K562 treated with DMSO at 1 percent for 48 hours (cell line): ENCODE measurements around the gene NARF. TPM values are rescaled to one million over a fixed set of nuclear protein-coding genes. Genes with fewer than 3 reads are reported as not detected.

Experiments
- total RNA-seq: library from RNA; unstranded; fragments of 300-600 nt; gene quantifications from 2 replicates; pipeline ENCODE4 v1.2.3, GENCODE V29; 2022; ENCODE audit warnings: low replicate concordance; ENCODE audit errors: extremely low read depth

NARF gene
- total RNA-seq, result 1,021 TPM in 1 of 2 replicates, not detected in the other

DNA sequence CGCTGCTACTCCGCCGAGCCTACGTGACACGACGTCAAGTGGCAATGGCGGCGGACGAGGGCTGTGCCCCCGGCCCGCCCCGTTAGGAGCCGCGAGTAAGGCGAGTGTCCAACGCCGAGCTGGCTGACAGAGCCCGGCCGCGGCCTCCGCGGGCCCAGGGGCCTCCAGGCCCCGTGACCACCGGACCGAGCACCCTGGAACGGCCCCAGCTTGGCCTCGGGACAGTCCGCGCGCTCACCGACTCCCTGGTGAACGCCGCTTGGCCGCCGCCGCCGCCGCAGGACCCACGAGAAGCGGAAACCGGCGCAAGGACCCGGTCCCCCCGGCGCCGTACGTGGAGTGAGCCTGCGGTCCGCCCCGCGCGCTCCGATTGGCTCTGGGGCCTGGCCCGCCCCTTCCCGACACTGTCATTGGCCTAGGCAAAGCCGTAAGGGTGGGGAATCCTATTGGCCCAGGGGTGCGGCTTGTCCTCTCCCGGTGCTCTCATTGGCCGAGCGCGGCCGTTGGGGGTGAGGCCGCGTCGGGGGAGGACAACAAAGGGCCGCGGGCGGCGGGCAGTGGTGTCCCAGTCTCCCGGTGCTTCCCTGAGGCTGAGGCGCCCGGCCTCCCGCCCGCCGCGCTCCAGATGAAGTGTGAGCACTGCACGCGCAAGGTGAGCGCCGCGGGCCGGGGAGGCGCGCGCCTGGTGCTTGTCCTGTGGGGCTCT, at the start of gene NARF:
TSS of gene NARF (plus strand) at position 563 of the 706 bp plus-strand sequence. CDS start at position 626, 63 bp downstream.

DNA sequence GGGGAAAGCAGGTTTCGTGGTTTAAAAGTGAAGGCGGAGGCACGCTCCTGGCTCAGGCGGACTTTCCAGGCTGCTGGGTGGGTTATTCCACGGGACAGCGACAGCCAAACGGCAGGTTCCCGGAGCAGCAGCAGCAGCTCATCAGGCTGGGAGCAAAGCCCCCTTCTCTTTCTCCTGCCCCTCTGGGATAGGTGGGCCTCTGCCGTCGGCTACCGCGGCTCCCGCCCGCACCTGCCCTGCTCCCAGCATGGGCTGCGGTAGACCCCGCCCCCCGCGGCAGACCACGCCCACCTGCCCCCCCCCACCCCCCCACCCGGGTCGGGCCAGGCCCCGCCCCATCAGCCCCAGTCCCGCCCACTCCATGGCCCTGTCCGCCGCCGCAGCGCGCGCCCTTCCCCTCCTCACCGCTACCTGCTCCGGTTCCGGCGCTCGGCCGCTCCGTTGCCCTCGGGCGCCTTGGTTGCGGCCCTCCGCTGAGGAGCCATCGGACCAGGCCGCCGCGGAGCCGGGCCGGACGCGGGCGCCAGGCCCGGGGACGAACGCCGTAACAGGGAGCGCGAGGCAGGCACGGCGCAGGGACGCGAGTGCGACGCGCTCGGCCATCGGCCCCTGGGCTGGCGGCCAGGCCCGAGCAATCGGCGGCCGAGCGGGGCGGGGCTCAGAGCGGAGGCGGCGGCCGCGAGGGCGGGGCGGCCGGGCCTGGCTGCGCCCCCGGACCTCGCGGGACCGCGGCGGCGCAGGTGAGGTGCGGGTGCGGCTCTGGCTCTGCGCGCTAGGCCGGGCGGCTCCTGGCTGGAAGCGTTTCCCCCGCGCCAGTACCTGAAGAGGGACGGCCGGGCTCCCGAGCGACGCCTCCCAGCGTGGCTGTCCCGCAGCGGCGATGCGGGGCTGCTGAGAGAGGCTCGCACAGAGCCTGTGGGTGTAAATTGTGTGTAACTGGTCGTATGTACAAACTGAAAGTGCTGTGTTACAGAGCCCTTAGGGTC, 40.2 kb upstream of the NARF start, which contains the start of the genes HEXD and OGFOD3:
TSS of gene HEXD (plus strand) at position 347 of the 986 bp plus-strand sequence. CDS start 1,453 bp downstream, outside the sequence.
TSS of gene OGFOD3 (minus strand) at position 586 of the 986 bp plus-strand sequence. CDS start at position 485, 101 bp downstream.

DNA sequence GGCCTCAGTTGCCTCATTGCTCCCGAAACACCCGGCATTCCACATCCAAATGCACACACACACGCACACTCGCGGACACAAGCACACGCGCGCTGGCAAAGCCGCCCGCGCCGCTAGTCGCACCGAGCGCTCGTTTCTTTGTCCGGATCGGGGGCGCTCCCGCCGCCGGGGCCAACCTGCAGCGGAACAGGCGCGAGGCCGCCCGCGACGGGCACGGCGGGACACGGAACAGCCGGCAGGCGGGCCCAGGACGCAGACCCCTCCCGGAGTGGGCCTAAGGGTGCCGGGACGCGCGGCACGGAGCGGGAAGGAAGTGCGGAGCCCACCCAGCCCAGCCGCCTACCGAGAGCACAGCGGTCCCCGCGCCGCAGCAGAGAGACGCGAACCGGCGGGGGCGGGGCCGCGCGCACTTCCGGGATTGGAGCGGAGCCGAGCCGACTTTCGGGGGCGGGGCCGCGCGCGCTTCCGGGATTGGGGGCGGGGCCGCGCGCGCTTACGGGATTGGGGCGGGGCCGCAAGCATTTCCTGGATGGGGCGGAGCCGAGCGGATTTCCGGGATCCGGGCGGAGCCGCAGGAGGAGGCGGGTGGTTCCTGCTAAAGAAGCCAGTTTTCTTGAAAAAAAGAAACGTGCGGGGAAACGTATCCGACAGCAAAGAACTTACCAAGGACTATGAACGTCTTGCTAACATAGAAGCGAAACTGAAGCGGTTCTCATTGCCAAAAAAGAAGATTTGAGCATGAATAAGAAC, 8.0 kb upstream of the NARF start, which contains the start of gene CYBC1:
TSS of gene CYBC1 (minus strand) at position 396 of the 750 bp plus-strand sequence. CDS start 1,498 bp downstream, outside the sequence.

DNA sequence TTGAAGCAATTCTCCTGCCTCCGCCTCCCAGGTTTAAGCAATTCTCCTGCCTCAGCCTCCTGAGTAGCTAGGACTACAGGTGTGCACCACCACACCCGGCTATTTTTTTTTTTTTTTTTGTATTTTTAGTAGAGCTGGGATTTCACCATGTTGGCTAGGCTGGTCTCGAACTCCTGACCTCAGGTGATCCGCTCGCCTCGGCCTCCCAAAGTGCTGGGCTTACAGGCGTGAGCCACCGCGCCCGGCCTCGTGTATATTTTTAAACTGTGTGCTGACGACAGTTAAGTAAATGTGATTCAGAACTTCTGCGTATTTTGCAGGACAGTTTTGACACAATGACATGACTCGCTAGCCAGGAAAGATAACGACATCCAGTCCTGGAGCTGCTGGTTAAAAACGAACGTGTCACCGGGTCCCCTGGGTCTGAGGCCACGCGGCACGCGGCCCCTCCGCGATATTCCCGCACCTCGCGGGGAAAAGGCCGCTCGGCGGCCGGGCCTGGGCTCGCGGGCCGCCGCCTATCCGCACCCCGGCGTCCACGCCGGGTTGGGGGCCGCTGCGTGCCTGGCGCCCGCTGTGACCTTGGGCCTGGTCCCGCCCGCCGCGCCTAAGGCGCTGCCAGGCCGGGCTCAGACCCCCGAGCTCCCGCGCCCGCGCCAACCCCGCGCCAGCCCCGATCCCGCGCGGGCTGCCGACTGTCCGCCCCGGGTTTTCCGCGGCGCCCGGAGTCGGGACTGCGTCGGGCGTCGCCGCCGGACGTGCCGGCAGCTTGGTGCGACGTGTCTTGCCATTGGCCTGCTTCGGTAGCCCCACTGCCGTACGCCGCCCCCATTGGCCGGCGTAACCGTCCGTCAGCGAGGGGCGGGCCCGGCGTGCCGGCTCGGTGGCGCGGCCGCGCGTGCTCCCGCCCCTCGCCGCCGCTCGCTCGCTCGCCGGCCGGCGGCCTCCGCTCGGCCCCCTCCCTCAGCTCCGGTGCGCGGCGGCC, 60.6 kb downstream of the NARF start, which contains the start of gene FOXK2:
TSS of gene FOXK2 (plus strand) at position 907 of the 985 bp plus-strand sequence. CDS start 157 bp downstream, outside the sequence.

Other genes with a start within 250 kb of the NARF start
- not detected in 2 replicates for gene CCDC57, start 245.9 kb upstream of the NARF start, total RNA-seq
- gene SLC16A3, start 229.7 kb upstream of the NARF start, total RNA-seq, result not detected in 2 replicates
- 111 TPM in 1 of 2 replicates, not detected in the other for gene CSNK1D, start 185.0 kb upstream of the NARF start, total RNA-seq
- not detected in 2 replicates for gene CD7, start 141.1 kb upstream of the NARF start, total RNA-seq
- gene SECTM1, start 125.0 kb upstream of the NARF start, total RNA-seq, result not detected in 2 replicates
- not detected in 2 replicates for gene TEX19, start 99.5 kb upstream of the NARF start, total RNA-seq
- not detected in 2 replicates for gene UTS2R, start 87.0 kb upstream of the NARF start, total RNA-seq
- not detected in 2 replicates for gene HEXD, start 40.4 kb upstream of the NARF start, total RNA-seq
- gene OGFOD3, start 40.2 kb upstream of the NARF start, total RNA-seq, result not detected in 2 replicates
- 472 TPM in 1 of 2 replicates, not detected in the other for gene CYBC1, start 8.0 kb upstream of the NARF start, total RNA-seq
- not detected in 2 replicates for gene FOXK2, start 61.0 kb downstream of the NARF start, total RNA-seq
- not detected in 2 replicates for gene WDR45B, start 189.7 kb downstream of the NARF start, total RNA-seq
- gene RAB40B, start 240.0 kb downstream of the NARF start, total RNA-seq, result not detected in 2 replicates